Measurements from ENCODE around the gene NDUFA13. TPM values are rescaled to one million over a fixed set of nuclear protein-coding genes. Genes with fewer than 3 reads are reported as not detected.

NDUFA13 gene
- total RNA-seq, 4 donors from 2014 or later: 26.6 to 83.0 (median 36.0) TPM

DNA sequence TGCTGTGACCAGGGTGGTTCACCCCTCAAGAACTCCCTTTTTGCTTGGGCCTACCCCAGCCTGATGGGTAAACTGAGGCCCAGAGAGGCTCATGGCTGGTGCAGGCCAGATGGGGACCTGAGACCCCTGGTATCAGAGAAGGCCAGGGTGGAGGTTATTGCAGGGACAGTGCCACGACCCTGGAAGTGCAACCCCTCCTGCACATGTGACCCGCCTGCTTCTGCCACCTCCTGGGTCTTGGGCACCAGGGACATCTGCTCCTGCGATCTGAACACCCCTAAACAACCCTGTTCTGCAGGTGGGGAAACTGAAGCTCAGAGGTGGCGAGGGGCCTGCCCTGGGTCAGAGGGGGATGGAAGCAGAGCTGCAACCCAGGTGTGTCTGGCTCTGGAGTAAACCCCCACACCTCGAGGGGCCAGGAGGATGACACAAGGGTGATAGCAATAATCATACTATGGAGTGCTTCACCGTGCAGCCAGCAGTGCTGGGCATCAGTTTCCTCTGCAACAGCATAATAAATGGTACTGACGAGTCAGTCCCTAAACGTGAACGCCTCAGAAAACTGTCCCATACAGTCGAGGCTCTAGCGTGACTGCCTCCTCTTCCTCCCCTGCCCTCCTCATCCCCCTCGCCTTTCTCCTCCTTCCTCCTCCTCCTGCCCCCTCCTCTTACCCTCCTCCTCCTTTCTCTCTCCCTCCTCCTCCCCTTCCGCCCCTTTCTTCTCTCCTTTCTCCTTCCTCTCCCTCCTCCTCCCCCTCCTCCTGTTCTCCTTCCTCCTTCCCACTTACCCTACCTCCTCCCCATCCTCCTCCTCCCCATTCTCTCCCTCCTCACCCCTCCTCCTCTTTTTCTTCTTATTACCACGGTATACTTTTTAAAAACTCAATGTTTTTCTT lies 17.0 kb downstream of the NDUFA13 start:
- TF ChIP-seq CTCF (IDR thresholded peaks at IDR 0.05; ENCODE audit: low read depth): no peak

DNA sequence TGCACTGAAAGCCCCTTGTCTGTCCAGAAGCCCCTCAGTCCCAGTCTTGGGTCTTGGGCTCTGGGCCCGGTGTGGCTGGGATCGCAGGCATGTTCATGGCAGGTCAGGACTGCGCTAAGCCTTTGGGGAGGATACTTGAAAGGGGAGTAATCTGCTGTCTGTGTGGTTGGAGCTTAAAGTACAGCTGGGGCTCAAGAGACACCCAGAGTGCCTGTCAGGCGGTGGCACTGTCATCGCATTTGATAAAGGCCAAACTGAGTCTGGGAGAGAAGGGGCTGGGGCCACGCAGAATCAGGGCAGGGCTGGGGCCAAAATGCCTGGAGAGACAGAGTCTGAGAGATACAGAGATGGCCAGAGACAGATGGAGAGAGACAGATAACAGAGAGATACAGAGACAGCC lies 17.8 kb downstream of the NDUFA13 start:
- no peak for TF ChIP-seq CTCF (IDR thresholded peaks at IDR 0.05; ENCODE audit: low read depth)

DNA sequence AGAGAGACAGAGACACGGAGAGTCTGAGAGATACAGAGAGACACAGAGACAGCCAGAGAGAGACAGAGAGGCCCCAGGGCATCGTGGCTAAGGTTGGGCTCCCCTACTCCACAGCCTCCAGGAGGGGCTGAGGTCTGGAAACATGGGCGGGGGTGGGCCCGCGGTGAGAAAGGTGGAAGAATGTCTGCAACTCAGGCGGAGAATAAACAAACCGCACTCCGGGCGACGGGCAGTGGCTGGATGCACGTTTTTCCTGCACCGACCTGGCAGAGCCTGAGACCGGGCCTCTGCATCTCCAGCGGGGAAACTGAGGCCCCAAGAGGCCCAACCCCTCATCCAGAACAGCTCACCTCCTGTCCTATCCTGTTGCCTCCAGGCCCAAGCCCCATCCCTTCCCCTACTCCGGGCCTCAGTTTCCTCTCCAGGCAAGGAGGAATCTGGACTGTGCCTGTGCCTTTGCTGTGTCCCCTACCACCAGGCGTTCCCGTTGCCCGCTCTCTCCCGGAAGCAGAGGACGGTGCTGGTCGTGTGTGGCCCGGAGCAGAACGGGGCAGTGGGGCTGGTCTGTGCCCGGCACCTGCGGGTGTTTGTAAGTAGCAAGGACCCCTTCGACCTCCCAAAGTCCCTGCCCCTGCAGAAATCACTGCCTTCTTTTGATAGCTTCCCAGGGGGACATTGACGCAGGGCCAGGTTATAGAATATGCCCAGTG lies 18.7 kb downstream of the NDUFA13 start:
- TF ChIP-seq CTCF (IDR thresholded peaks at IDR 0.05; ENCODE audit: low read depth): no peak

GRCh38 chr19:19535311-19536191 lies 19.5 kb downstream of the NDUFA13 start:
- TF ChIP-seq CTCF (IDR thresholded peaks at IDR 0.05; ENCODE audit: low read depth): no peak

DNA sequence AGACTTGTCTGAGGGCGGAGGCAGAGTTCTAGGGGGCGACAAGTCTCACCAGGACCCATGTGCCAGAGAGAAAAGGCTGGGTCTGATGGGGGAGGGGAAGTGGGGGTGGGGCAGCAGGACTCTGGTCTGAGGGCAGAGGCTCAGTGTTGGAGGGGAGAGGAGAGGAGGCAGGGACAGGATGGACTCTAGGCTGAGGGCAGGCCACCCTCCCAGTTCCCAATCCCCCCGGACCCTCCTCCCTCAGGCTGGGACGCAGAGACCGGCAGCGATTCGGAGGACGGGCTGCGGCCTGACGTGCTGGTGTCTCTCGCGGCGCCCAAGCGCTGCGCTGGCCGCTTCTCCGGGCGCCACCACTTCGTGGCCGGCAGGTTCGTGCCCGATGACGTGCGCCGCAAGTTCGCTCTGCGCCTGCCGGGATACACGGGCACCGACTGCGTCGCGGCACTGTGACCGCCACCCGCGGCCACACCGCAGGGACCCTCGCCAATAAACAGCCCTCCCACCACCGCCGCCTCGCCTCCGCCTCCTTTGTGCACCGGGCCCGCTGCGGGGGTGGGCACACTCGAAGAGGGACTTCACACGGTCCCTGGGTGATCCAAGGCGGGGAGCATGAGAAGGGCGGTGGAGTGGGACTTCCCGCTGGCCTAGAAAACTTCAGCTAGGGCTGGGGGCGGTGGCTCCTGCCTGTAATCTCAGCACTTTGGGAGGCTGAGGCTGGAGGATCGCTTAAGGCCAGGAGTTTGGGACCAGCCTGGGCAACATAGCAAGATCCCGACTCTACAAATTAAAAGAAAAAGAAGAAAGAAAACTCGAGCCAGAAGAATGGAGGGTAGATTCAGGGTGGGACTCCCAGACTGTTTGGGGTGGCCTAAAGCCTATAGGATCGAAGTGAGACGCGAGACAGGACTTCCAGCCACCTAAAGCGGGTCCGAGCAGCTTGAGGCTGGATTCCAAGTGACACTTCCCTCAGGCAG lies 21.3 kb downstream of the NDUFA13 start:
- TF ChIP-seq CTCF (IDR thresholded peaks at IDR 0.05; ENCODE audit: low read depth): no peak

GRCh38 chr19:19538061-19538784 lies 22.2 kb downstream of the NDUFA13 start, which contains the start of gene CILP2:
Gene CILP2 (plus strand): TSS chr19:19538265. CDS start chr19:19538350, 85 bp downstream.
- no peak for TF ChIP-seq CTCF (IDR thresholded peaks at IDR 0.05; ENCODE audit: low read depth)
